Stimulated activated CD8-positive, alpha-beta memory T cell treated with anti-CD3 and anti-CD28 coated beads, Interleukin-7, amount 100 ng/mL, for 1 hour (primary cell): ENCODE data around the gene PTMA.
A peak's percentile ranks its signal among the peaks of the same experiment; 100 is the strongest.

Source experiments
- DNase-seq, 2 donors: peaks; one replicate each; pipeline ENCODE4 v3.0.0-alpha.2; 2020; ENCODE audit warnings: low read depth in 2 of 2

Gene PTMA

DNA sequence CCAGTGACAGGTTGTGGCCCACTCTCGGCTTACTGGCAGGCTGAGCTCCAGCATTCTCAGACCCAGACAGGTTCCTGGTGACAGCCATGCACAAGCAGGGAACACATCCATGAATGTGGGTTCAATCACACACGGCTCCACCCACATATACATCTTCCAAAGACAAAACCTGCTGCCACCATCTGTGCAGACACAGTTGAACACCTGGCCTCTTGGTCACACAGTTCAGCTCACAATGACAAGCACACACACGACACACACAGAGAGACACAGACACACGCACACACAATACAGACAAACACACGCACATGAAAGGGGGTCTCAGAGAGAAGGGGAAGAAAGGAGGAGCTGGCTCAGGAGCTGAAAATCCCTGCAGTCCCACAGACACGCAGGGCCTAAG is 32.1 kb upstream of the PTMA start:
- DNase-seq = no peak

DNA sequence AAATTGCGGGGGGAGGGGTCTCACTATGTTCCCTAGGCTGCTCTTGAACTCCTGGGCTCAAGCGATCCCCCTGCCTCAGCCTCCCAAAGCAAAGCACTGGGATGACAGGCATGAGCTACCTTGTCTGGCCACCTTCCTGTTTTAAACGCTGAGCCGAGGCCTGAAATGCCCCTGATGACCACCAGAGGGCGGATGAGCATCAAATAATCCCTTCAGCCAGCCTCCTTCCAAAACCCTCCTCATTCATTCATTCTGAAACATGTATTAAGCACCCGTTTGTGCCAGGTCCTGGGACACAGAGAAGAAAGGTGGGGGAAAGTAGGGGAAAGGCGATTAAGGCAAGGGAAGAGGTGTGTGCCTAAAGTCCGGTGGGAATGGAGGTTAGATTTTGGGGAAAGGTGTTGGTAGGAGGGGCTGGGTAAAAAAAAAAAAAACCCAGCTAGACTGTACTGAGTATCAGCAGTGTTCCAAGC is 30.7 kb upstream of the PTMA start:
- DNase-seq = peak; percentile 73 to 79

DNA sequence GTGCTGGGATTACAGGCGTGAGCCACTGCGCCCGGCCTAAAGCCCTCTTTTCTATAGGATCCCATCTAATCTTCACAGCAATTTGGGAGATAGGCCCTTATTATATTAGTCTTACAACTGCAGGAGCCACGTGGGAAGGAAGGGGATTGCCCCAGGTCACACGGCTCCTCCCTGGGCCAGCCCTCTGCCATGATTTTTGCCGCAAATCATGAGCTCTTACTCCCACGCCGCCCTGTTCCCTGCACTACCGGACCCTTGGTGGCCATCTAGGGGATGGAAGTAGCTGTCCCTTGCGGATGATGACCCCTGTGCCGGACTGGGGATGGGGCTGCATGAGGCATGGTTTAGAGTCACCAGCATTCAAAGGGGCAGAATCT is 28.4 kb upstream of the PTMA start:
- no peak for DNase-seq

DNA sequence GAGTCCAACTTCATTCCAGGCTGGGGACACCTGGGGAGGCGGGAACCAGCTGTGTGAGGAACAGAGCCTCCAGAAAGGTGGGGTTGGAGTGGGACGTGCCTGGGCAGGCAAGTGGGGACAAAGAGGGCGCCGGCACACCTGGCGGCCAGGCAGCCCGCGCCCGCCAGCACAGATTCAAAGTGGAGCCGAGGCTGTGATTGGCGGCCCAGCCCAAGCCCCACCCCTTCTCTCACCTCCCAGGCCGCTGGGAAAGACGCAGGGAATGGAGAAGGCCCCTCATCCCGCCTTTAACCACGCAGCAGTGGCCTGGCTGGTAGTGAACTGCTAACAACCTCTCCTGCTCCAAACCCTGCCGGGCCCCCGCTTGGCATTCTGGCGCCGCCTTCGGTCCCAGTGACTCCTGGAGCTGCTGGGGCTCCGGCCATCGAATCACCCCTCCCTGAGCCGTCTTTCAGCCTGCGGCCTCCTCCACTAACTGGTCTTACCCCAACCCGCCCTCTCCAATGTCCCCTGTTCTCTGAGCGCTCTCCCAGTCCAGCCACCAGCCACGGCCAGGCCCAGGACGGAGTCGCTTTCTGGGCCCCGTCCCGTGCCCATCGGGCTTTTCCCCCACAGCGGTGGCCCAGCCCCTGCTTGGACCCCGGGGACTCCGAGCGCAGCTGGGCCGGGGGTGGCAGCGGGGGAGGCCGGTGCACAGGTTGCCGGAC is 27.9 kb upstream of the PTMA start:
- DNase-seq = no peak

DNA sequence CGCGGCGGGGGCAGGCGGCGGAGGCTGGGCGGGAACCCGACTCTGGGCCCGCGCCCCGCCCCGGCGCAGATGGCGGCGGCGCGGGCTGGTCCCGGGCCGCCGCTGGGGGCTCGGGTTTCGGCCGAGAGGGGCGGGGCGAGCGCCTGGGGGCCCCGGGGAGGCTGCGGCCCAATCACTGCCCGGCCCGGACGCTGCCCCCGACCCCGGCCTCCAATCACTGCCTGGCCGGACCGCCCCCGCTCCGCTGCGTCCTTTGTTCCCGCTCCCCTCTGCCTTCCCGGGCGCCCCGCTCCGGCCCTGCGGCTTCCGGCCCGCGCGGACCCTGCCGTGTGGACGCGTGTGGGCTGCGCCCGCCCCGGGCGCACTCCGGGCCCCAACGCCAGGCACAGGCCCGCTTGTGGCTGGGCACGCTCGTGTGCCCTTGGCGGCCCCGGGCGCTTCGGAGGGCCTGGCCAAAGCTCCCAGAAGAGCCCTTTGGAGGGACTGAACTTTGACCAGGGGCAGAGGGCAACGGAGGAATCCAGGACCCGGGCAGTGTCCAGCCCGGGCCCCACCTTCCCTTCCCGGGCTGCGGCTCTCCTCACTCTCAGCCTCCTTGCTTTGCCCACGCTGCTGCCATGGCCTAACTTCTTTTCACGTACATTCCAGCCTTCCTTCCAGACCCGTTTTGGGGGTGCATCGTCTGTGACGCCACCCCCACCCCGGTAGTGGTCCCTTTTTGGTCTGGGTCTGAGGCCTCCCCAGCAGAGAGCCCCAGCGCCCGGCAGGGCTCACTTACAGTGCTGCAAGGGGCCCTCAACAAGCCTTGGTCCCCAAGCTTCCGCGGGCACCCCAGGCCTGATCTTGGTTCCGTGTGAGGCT is 27.1 kb upstream of the PTMA start:
- DNase-seq = no peak

DNA sequence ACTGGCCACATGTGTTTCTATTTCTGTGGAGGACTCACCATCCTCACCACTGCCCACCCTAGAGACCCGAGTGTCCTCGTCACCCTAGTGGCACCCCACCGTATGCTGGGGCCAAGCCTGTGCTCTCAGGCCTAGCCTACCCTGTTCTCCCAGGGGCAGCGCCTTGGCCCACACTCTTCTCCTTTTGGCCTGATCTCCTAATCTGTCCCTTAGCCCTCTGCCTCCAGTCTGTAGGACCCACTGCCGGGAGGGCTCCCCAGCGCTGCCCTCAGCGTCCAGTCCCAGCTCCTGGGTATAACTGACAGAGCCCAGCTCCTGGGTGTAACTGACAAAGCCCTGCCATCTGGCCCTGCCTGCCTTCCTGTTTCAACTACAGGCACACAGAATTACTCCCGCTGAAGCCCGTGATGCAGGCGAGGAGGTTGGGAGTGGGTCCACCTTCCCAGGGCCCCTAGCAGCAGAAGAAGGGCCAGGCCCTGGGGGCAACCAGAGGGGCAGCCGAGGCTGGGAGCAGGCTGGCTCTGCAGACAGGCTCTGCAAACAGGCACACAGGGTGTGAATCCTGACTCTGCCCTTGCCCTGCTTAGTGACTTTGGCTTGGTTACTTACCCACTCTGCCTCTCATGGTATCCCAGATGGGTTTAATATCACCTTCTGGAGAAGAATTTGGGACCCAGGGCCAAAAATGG is 25.6 kb upstream of the PTMA start:
- no peak for DNase-seq

DNA sequence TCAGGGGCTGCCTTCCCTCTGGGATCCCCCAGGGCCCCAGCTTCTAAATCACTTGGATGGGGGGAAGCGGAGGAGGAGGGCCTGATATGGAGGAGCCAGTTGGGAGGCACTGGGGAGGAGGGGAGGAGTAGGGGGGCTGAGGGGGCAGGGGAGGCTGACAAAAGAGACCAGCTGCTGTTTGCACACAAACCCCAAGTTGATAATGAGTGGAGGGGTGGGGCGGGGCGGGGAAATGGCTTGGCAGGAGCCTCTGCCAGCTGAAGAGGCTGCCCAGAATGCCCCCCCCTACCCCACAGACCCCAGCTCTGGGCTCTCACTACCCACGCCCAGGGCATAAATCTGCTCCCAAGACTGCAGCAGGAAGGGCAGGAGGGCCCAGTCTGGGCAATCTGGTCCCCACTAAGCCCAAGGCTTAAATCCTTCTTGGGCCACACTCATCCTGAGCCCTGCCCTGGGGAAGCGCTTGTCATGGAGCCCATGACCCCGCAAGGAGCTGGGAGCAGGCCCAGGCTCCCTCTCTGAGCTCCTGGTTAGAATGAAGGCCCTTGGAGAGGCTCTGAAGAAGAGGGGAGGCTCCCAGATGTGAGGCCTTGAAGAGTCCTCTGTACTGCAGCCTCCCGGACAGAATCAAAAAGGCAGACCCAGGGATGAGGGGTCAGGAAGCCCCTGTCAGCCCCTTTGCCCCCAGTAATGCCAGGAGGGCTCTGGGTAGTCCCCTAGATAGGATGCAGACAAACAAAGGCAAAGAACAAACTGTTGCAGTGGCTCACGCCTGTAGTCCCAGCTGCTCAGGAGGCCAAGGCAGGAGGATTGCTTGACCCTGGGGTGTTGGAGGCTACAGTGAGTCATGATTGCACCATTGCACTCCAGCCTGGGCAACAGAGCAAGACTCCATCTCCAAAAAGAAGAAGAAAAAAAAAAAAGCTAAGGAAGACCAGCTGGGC is 24.8 kb upstream of the PTMA start:
- DNase-seq = no peak

DNA sequence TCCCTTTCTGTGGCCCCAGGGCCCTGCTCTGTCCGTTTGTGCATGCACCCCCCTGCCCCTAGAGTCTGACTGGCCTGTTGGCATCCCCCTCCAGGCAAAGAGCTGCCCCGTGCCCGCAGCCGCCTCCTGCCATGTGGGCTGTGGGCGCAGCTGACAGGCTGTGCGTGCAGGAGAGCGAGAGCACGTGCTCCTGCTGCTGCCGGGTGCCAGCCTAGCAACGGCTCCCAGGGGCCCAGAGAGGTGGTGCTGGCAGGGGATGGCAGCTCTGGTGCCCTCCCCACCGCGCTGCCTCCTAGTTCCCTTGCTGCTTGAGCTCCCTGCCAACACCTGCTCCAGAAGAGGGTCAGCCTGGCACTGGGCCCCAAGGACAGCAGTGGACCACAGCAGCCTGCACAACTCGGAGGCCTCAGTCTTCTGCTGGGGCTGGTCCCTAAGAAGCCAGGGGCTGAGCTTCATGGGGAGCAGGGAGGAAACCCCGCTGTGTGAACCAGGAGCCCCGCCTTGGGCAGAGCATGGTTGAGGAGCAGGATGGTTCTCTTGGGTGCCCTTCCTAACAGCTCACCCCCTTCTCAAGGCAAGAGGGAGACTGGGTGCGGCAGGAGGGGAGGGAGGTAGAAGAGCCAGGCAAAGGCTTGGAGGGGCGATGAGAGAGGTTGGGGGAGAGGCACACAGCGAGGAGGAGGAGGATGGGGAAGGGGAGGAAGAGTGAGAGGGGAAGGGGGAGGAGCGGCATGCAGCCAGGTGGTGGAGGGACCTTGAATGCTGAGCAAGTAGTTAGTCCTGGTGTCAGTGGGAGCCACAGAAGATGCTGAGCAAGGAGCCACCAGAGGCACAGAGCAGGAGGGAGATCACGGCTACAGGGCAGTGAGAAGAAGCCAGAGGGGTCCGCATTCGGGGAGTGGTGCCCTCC is 23.8 kb upstream of the PTMA start:
- DNase-seq = no peak

DNA sequence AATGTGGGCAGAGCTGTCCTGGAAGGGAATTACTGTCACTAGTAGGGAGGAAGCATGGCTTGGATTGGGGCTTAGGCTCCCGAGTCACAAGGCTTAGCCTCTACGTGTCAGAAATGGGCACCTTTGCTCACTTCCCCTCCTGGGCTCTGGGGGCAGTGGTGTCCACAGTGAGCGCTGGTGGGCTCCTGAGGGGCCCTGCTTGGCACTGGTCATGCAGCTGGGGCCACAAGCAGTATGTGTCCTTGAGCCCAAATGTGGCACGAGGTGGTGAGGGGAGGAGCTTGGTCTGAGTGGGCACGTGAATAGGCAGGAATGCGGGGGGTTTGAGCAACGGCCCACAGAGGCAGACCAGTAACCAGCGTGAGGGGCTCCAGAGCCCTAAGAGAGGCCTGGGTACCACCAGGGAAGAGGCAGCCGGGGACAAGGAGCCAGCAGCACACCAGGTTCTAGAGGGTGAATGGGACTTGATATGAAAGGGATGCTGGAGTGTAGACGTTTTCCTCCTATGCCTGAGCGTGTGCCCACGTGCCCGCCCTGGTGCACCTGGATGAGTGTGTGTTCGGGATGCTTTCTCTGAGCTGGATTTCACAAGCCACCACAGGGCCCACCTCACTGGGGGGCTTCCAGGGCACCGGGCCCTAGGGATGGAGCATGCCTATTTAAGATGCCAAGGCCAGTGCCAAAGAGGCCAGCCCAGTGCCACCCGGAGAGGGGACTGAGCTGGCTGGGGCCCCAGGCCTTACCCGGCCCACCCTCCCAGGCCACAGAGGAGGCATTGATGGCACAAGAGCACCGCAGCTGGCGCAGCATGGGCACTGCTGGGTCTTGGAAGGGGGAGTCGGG is 22.8 kb upstream of the PTMA start:
- no peak for DNase-seq

DNA sequence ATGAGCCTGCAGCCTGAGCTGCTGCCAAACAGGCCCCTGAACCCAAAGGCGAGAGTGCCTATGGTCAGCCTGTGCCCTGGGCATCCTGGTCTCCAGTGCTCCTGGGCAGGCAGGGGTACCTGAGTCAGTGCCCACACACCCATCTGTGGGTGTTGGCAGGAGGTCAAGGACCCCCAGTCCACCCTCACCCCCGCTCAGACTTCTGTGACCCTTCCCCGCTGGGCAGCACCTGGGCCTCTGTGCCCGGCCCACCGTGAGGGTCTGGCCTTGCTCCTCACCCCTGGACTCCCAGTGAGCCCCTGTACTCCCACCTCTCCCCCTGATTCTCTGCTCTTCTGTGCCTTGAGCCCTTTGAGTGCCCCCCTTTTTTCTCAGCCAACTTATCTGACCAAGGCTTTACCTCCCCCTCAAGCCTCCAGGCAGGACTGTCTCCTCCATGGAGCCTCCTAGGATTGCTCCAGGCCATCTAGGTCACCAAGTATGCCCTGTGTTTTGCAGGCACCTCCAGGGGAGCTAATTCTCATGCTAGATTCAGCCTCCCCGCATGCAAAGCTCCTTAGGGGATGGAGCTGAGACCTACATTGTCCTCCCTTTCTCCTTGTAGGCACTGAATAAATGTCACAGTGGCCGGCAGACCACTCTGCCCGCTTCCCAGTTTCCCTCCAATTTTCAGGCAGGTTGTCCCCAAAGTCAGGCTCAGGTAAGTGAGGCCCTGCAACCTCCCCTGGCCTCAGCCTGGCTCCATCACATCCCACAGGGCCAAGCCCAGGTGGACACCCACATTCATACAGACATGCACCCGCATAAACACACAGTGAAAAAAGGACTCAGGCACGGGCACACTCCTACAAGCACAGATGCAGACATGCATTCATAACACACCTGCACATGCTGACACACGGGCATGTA is 21.9 kb upstream of the PTMA start:
- no peak for DNase-seq

DNA sequence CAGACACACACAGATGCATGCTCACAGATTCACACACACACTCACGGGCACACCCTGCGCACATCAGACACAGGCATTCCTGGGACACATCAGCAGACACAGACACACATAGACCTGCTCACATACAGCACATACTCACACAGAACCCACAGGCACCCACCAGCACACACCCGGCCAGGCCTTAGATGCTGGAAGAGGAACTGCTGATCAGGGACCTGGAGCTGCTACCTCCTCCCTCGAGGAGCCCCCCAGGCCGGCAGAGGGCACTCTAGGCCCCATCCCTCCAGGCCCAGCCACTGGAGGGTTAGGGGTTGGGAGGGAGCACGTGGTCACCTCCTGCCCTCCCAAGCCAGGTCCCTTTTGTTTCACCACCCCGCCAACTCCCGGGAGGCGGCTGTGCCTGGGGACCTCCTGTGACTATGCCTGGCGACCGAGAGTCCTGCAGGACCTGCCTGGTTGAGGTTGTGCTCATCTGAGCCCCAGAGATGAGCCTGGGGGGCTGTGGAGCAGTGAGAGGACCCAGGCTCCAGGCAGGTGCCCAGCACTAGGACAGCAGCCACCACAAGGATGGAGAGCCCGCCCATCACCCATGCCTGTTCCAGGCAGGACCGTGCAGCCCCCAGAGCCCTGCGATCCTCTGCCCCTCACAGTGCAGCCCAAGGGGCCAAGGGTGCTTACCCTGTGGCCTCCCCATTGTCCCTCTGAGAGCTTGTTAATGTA is 21.0 kb upstream of the PTMA start:
- DNase-seq = peak; percentile 36 to 54

DNA sequence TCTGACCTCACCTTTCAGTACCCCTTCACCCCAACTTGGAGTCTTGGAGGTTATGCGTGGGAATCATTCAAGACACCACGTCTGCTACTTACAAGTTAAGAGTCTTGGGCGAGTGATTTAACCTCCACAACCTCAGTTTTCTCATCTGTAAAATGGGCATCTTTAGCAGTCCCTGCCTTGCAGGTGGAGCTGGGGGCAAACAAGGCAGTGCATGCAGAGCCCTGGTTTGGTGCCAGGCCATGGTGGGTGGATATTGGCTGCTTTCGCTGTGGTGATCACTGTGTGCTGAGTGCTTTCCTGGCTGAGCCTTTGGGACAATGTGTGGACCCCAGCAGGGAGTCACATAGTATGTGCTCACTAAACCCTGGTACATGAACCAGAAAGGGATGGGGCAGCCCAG is 20.4 kb upstream of the PTMA start:
- no peak for DNase-seq

DNA sequence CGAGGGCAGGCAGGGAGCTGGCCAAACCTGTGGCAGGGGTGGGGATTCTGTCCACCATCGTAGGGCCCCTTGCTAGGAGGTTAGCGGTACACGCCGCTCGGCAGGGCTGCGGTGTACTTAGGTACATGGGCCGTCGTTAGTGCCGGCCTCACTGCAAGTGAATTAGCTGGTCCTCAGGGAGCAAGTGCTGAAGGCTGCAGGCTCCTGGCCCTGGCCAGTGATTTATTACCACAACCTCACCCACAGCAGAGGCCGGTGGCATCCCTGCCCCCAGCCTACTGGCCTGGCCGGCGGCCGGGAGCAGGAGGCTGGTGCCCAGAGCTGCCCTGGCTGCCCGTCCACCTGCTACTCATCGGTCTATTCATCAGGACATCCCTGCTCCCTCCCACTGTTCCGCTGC is 19.6 kb upstream of the PTMA start:
- DNase-seq = no peak

DNA sequence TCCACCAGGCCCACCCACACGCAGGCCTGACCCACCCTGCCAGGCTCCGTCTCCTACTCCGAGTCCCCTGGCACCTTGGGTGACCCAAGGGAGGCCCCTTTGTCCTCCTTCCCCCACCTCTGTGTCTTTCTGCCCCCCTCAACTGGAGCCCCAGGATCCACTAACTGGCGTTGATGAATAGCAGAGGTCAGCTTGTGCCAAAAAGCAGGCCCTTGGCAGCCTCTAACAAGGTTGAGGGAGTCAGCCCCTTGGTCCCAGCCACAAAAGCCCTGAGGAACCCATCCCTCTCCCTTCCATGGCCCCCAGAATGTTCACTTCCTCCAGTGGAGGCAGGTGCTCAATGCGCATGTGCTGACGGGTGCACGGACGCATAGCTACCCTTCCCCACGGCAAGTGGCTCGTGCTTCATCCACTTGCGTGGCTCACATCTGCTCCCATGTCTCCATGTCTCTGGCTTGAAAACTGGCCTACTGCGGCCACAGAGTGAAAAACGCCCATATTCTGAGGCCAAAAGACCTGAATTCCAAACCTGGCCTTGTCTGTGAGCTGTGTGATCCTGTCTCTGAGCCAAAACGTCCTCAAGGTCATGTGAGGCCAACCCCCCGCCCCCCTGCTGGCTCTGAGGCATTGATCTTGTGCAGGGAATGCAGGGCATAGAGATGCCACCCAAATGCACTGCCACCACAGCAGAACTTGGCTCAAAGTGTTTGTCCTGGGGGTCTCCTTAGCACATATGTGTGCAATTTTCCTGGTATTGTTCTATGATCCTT is 19.0 kb upstream of the PTMA start:
- DNase-seq = no peak

DNA sequence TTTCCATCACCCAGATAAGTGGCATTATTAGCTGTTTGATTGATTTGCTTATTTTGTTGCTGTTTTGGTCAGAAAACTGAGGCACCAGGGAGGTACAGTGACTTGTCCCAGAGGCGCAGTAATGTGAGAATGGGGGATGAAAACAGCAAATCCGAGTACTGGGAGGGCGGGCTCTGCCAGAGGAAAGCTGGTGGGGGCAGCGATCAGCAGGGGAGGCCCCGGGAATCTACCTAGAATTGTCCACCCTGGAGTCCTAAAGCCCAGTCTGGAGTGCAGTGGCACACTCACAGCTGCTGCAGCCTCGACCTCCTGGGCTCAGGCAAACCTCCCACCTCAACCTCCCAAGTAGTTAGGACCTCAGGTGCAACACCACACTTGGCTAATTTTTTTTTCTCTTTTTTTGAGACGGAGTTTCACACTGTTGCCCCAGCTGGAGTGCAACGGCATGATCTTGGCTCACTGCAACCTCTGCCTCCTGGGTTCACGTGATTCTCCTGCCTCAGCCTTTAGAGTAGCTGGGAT is 17.0 kb upstream of the PTMA start:
- no peak for DNase-seq

DNA sequence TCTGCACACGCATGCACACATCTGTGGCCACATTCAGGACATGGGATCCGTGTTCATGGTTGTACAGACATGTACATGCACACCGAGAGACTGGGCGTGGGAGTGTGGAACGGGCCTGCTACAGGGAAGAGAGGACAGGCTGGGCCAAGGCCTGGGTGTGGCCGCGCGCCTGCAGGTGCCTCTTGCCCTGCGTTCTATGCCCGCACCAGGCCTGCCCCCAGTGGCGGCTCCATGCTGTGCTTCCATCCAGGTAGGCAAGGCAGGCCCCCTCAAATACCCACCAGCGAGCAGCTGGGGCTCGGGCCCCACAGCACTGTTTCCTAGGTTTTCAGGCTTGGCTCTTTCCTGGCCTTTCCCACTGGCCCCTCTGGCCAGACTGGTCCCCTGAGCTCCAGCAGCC is 15.5 kb upstream of the PTMA start:
- DNase-seq = no peak

DNA sequence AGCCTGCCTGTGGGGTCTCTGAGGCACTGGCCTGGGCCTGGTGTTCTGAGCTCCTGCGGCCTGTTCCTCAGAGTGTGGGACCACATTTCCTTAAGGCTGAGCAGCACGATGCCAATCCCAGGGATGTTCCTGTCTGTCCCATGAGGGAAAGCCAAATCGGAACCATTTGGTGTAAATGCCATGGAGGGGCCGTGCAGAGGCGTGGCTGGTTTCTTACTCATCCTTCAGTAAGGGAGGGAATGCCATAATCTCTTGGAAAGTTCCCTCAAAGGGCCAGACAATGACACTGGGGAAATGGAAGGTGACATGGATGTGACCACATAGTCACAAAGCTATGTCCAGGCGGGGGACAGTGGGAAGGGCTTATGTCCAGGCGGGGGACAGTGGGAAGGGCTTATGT is 14.4 kb upstream of the PTMA start:
- DNase-seq = no peak
